Ramos (cell line): ENCODE results near the gene MPZL1.
"Not testable (repeated sequence)": the region's sequence is repeated elsewhere in the genome, so short reads cannot be mapped to it uniquely, and the experiment has no call there.

Experiments used
- in situ Hi-C: fragments of 300-500 bp; cut with MboI; formaldehyde crosslinking; loops from one replicate; pipeline ENCODE4 v1.14.3; 2022; ENCODE audit warnings: low sequenced_read_pairs; ENCODE audit not compliant: unreplicated experiment

The MPZL1 gene

GRCh38 chr1:167830668-167831067 is 108.9 kb downstream of the MPZL1 start:
- in situ Hi-C loops = not testable (repeated sequence)

- in situ Hi-C loops = no loop called here
Observed at GRCh38 chr1:167832693-167833092, 110.9 kb downstream of the MPZL1 start.

- in situ Hi-C loops = no loop called here
Observed at GRCh38 chr1:167833904-167834303, 112.1 kb downstream of the MPZL1 start.

- in situ Hi-C loops = no loop called here
Observed at GRCh38 chr1:167836197-167836596, 114.4 kb downstream of the MPZL1 start.

GRCh38 chr1:167837326-167837725 is 115.5 kb downstream of the MPZL1 start:
- in situ Hi-C loops = no loop called here

GRCh38 chr1:167839009-167839408 is 117.2 kb downstream of the MPZL1 start:
- in situ Hi-C loops = no loop called here
